IMR-90 (cell line): ENCODE results near the gene GMCL1.

ENCODE experiments used
- CTCF ChIP-seq: conservative IDR thresholded peaks from 2 replicates; pipeline ENCODE4 v1.5.1; 2012; ENCODE audit warnings: mild to moderate bottlenecking, low read depth, low read length, improper control_type of control experiment
- MAFK ChIP-seq: IDR thresholded peaks from 2 replicates; pipeline ENCODE4 v1.6.1; 2012; ENCODE audit warnings: low read depth, low read length, improper control_type of control experiment
- MAZ ChIP-seq: IDR thresholded peaks from 2 replicates; pipeline ENCODE4 v1.6.1; 2012; ENCODE audit warnings: low read depth, mild to moderate bottlenecking, low read length, improper control_type of control experiment, moderate library complexity, borderline replicate concordance
- MXI1 ChIP-seq: IDR thresholded peaks from 2 replicates; pipeline ENCODE4 v1.6.1; 2012; ENCODE audit warnings: low read depth, mild to moderate bottlenecking, low read length, moderate library complexity, borderline replicate concordance
- POLR2A ChIP-seq: IDR thresholded peaks from 2 replicates; pipeline ENCODE4 v1.6.1; 2012; ENCODE audit warnings: mild to moderate bottlenecking, low read depth, low read length
- RCOR1 ChIP-seq: IDR thresholded peaks from 2 replicates; pipeline ENCODE4 v1.6.1; 2012; ENCODE audit warnings: mild to moderate bottlenecking, low read length, improper control_type of control experiment; ENCODE audit not compliant: insufficient replicate concordance
- RFX5 ChIP-seq: IDR thresholded peaks from 2 replicates; pipeline ENCODE4 v1.8.0; 2012; ENCODE audit warnings: low read depth, mild to moderate bottlenecking, low read length, moderate library complexity
- SMC3 ChIP-seq: fragments of 150-350 bp; IDR thresholded peaks from 2 replicates; pipeline ENCODE4 v1.6.1; 2016; ENCODE audit warnings: low read depth, mild to moderate bottlenecking, antibody characterized with exemption, low read length, moderate library complexity

DNA sequence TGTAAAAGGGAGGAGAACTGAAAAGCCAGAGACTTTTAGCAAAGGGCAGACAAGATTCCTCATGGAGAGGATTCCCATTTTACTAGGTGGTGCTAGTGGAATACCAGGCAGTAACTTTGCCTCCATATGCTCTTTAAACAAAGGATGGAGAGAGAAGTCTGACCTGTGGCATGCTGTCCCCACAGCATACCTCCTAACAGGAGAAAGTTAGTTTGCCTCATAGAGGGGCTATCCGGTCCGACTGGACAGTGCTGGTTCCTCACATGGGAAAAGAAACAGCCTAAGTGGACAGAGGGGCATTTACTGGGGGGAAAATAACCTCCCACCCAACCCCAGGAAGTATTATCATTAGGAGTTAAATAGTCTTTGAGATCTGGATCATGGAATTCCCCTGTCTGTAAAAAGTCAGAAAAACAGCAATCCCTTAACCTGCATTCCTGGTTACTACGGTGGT is 31.6 kb upstream of the GMCL1 start:
- TF ChIP-seq CTCF (no peak), RCOR1 (no peak), POLR2A (no peak), RFX5 (no peak), MAZ (no peak), MXI1 (no peak), MAFK (no peak), SMC3 (no peak)
